ENCODE measurements around the gene RHO.

RHO gene

GRCh38 chr3:129522953-129523352 is 5.5 kb upstream of the RHO start:
- Histone ChIP-seq H3K9ac (ENCODE audit: low read length) (no peak overlapping the region), H3K27me3 (ENCODE audit: control insufficient read depth, insufficient read depth, low read length) (no peaks in the 10 kb centered on the region), H3K9me3 (ENCODE audit: control insufficient read depth, insufficient read depth, low read depth, low read length) (no peaks in the 10 kb centered on the region), H3K36me3 (ENCODE audit: control insufficient read depth, insufficient read depth, low read length) (peaks cover 2% of the 10 kb centered on the region; the same call in 1 of the 2 replicates), H3K4me1 (ENCODE audit: control insufficient read depth, insufficient read depth, low read length) (peaks cover 7% of the 10 kb centered on the region; the same call in 1 of the 2 replicates), H3K4me3 (ENCODE audit: low read depth, low read length) (no peak overlapping the region), H3K27ac (ENCODE audit: low read depth, low read length) (no peak overlapping the region)

- peaks cover 7% of the 10 kb centered on the region; the same call in 1 of the 2 replicates for H3K4me1 ChIP-seq (ENCODE audit: control insufficient read depth, insufficient read depth, low read length)
- H3K9me3 ChIP-seq (ENCODE audit: control insufficient read depth, insufficient read depth, low read depth, low read length) = no peaks in the 10 kb centered on the region
- no peak overlapping the region for H3K4me3 ChIP-seq (ENCODE audit: low read depth, low read length)
- peaks cover 2% of the 10 kb centered on the region; the same call in 1 of the 2 replicates for H3K36me3 ChIP-seq (ENCODE audit: control insufficient read depth, insufficient read depth, low read length)
- no peaks in the 10 kb centered on the region for H3K27me3 ChIP-seq (ENCODE audit: control insufficient read depth, insufficient read depth, low read length)
- no peak overlapping the region for H3K27ac ChIP-seq (ENCODE audit: low read depth, low read length)
- no peak overlapping the region for H3K9ac ChIP-seq (ENCODE audit: low read length)
These were observed 4.4 kb upstream of the RHO start for GRCh38 chr3:129524081-129524480.

GRCh38 chr3:129525341-129525968 is 3.0 kb upstream of the RHO start:
- Histone ChIP-seq H3K9ac (ENCODE audit: low read length) (no peak overlapping the region), H3K27ac (ENCODE audit: low read depth, low read length) (no peak overlapping the region), H3K4me3 (ENCODE audit: low read depth, low read length) (no peak overlapping the region), H3K9me3 (ENCODE audit: control insufficient read depth, insufficient read depth, low read depth, low read length) (no peaks in the 10 kb centered on the region), H3K27me3 (ENCODE audit: control insufficient read depth, insufficient read depth, low read length) (no peaks in the 10 kb centered on the region), H3K4me1 (ENCODE audit: control insufficient read depth, insufficient read depth, low read length) (peaks cover 19% of the 10 kb centered on the region), H3K36me3 (ENCODE audit: control insufficient read depth, insufficient read depth, low read length) (no peaks in the 10 kb centered on the region)

GRCh38 chr3:129526121-129526900 is 2.1 kb upstream of the RHO start:
- H3K9ac ChIP-seq (ENCODE audit: low read length) = no peak overlapping the region
- H3K36me3 ChIP-seq (ENCODE audit: control insufficient read depth, insufficient read depth, low read length) = no peaks in the 10 kb centered on the region
- no peaks in the 10 kb centered on the region for H3K27me3 ChIP-seq (ENCODE audit: control insufficient read depth, insufficient read depth, low read length)
- no peak overlapping the region for H3K4me3 ChIP-seq (ENCODE audit: low read depth, low read length)
- H3K27ac ChIP-seq (ENCODE audit: low read depth, low read length) = no peak overlapping the region
- no peaks in the 10 kb centered on the region for H3K9me3 ChIP-seq (ENCODE audit: control insufficient read depth, insufficient read depth, low read depth, low read length)
- H3K4me1 ChIP-seq (ENCODE audit: control insufficient read depth, insufficient read depth, low read length) = peaks cover 25% of the 10 kb centered on the region

GRCh38 chr3:129527262-129527661 is 1.2 kb upstream of the RHO start:
- H3K4me3 ChIP-seq (ENCODE audit: low read depth, low read length) = no peak overlapping the region
- no peak overlapping the region for H3K27ac ChIP-seq (ENCODE audit: low read depth, low read length)
- no peaks in the 10 kb centered on the region for H3K9me3 ChIP-seq (ENCODE audit: control insufficient read depth, insufficient read depth, low read depth, low read length)
- no peak overlapping the region for H3K9ac ChIP-seq (ENCODE audit: low read length)
- H3K36me3 ChIP-seq (ENCODE audit: control insufficient read depth, insufficient read depth, low read length) = no peaks in the 10 kb centered on the region
- H3K27me3 ChIP-seq (ENCODE audit: control insufficient read depth, insufficient read depth, low read length) = no peaks in the 10 kb centered on the region
- H3K4me1 ChIP-seq (ENCODE audit: control insufficient read depth, insufficient read depth, low read length) = peaks cover 24% of the 10 kb centered on the region

- no peaks in the 10 kb centered on the region for H3K36me3 ChIP-seq (ENCODE audit: control insufficient read depth, insufficient read depth, low read length)
- H3K27ac ChIP-seq (ENCODE audit: low read depth, low read length) = no peak overlapping the region
These were observed 1.2 kb downstream of the RHO start for GRCh38 chr3:129529436-129530210.

GRCh38 chr3:129530251-129530791 is 1.9 kb downstream of the RHO start:
- no peak overlapping the region for H3K27ac ChIP-seq (ENCODE audit: low read depth, low read length)
- H3K27me3 ChIP-seq (ENCODE audit: control insufficient read depth, insufficient read depth, low read length) = no peaks in the 10 kb centered on the region
- no peaks in the 10 kb centered on the region; the same call in 1 of the 2 replicates for H3K9me3 ChIP-seq (ENCODE audit: control insufficient read depth, insufficient read depth, low read depth, low read length)
- no peaks in the 10 kb centered on the region for H3K36me3 ChIP-seq (ENCODE audit: control insufficient read depth, insufficient read depth, low read length)
- H3K9ac ChIP-seq (ENCODE audit: low read length) = no peak overlapping the region
- no peak overlapping the region for H3K4me3 ChIP-seq (ENCODE audit: low read depth, low read length)
- peaks cover 40% of the 10 kb centered on the region for H3K4me1 ChIP-seq (ENCODE audit: control insufficient read depth, insufficient read depth, low read length)

More at GRCh38 chr3:129529436-129530210, 1.2 kb downstream of the RHO start:
- Histone ChIP-seq H3K27me3 (ENCODE audit: control insufficient read depth, insufficient read depth, low read length) (no peaks in the 10 kb centered on the region), H3K4me3 (ENCODE audit: low read depth, low read length) (no peak overlapping the region), H3K9me3 (ENCODE audit: control insufficient read depth, insufficient read depth, low read depth, low read length) (no peaks in the 10 kb centered on the region), H3K9ac (ENCODE audit: low read length) (no peak overlapping the region), H3K4me1 (ENCODE audit: control insufficient read depth, insufficient read depth, low read length) (peaks cover 33% of the 10 kb centered on the region)

GRCh38 chr3:129530821-129531220 is 2.4 kb downstream of the RHO start:
- H3K9ac ChIP-seq (ENCODE audit: low read length) = no peak overlapping the region
- peaks cover 40% of the 10 kb centered on the region for H3K4me1 ChIP-seq (ENCODE audit: control insufficient read depth, insufficient read depth, low read length)
- H3K27ac ChIP-seq (ENCODE audit: low read depth, low read length) = no peak overlapping the region
- H3K4me3 ChIP-seq (ENCODE audit: low read depth, low read length) = no peak overlapping the region
- H3K36me3 ChIP-seq (ENCODE audit: control insufficient read depth, insufficient read depth, low read length) = no peaks in the 10 kb centered on the region
- no peaks in the 10 kb centered on the region; the same call in 1 of the 2 replicates for H3K9me3 ChIP-seq (ENCODE audit: control insufficient read depth, insufficient read depth, low read depth, low read length)
- H3K27me3 ChIP-seq (ENCODE audit: control insufficient read depth, insufficient read depth, low read length) = no peaks in the 10 kb centered on the region

GRCh38 chr3:129531699-129532098 is 3.3 kb downstream of the RHO start:
- H3K4me3 ChIP-seq (ENCODE audit: low read depth, low read length) = no peak overlapping the region
- no peak overlapping the region for H3K9ac ChIP-seq (ENCODE audit: low read length)
- no peaks in the 10 kb centered on the region for H3K36me3 ChIP-seq (ENCODE audit: control insufficient read depth, insufficient read depth, low read length)
- H3K9me3 ChIP-seq (ENCODE audit: control insufficient read depth, insufficient read depth, low read depth, low read length) = no peaks in the 10 kb centered on the region; the same call in 1 of the 2 replicates
- no peaks in the 10 kb centered on the region for H3K27me3 ChIP-seq (ENCODE audit: control insufficient read depth, insufficient read depth, low read length)
- H3K27ac ChIP-seq (ENCODE audit: low read depth, low read length) = no peak overlapping the region
- H3K4me1 ChIP-seq (ENCODE audit: control insufficient read depth, insufficient read depth, low read length) = peaks cover 40% of the 10 kb centered on the region

- Histone ChIP-seq H3K4me1 (ENCODE audit: control insufficient read depth, insufficient read depth, low read length) (peaks cover 43% of the 10 kb centered on the region), H3K27ac (ENCODE audit: low read depth, low read length) (no peak overlapping the region), H3K4me3 (ENCODE audit: low read depth, low read length) (no peak overlapping the region), H3K36me3 (ENCODE audit: control insufficient read depth, insufficient read depth, low read length) (no peaks in the 10 kb centered on the region), H3K9ac (ENCODE audit: low read length) (no peak overlapping the region), H3K27me3 (ENCODE audit: control insufficient read depth, insufficient read depth, low read length) (no peaks in the 10 kb centered on the region), H3K9me3 (ENCODE audit: control insufficient read depth, insufficient read depth, low read depth, low read length) (no peaks in the 10 kb centered on the region; the same call in 1 of the 2 replicates)
These were observed 3.8 kb downstream of the RHO start for GRCh38 chr3:129532261-129532660.
